CD4-positive, alpha-beta T cell (primary cell): Measurements from ENCODE around the gene KCNJ4. TPM values are rescaled to one million over a fixed set of nuclear protein-coding genes. Genes with fewer than 3 reads are reported as not detected.

Experiments used
- ATAC-seq: fragments of 200-7000 bp; cut with Tn5 transposase; one replicate; pipeline ENCODE4 v1.10.0; 2022; ENCODE audit warnings: mild to moderate bottlenecking; ENCODE audit not compliant: poor library complexity
- CTCF ChIA-PET: fragments of 350-600 bp; sonication (Branson Sonifier 250); formaldehyde crosslinking; loops from one replicate; lab custom pipeline; 2021; ENCODE audit warnings: antibody characterized with exemption, inconsistent platforms; lab: Charles Lee
- POLR2A ChIA-PET: fragments of 350-600 bp; sonication (Branson Sonifier 250); formaldehyde crosslinking; loops from one replicate; lab custom pipeline; 2021; ENCODE audit warnings: antibody characterized with exemption, inconsistent platforms; lab: Charles Lee
- DNase-seq, 14 experiments: peaks; one replicate each; pipeline ENCODE4 v3.0.0-alpha.2; 2013 to 2020; ENCODE audit warnings: mixed read lengths in 2 of 14
- H3K27ac ChIP-seq, 2 donors: one replicate each; pipeline versions ENCODE4 v1.5.1 to v1.7.0; 2013; ENCODE audit warnings: low read length in 2 of 2, low read depth in 1 of 2, mild to moderate bottlenecking in 1 of 2
- H3K27me3 ChIP-seq, 2 experiments: 1 replicate in 1 of 2; 2 replicates in 1 of 2; pipeline versions ENCODE4 v1.6.1 to v1.7.0; 2013; ENCODE audit warnings: low read length in 2 of 2, control low read depth in 1 of 2, mild to moderate bottlenecking in 1 of 2, moderate library complexity in 1 of 2; ENCODE audit not compliant: insufficient read depth in 2 of 2, control insufficient read depth in 1 of 2
- H3K36me3 ChIP-seq: one replicate; pipeline ENCODE4 v1.6.1; 2013; ENCODE audit warnings: low read length, control low read depth; ENCODE audit not compliant: insufficient read depth
- H3K4me1 ChIP-seq: one replicate; pipeline ENCODE4 v1.6.1; 2013; ENCODE audit warnings: low read length, control low read depth; ENCODE audit not compliant: insufficient read depth
- H3K4me3 ChIP-seq: one replicate; pipeline ENCODE4 v1.5.1; 2013; ENCODE audit warnings: mild to moderate bottlenecking, low read length, moderate library complexity
- H3K9me3 ChIP-seq, 2 experiments: 1 replicate in 1 of 2; 2 replicates in 1 of 2; pipeline versions ENCODE4 v1.6.1 to v1.7.0; 2013; ENCODE audit warnings: low read length in 2 of 2, mild to moderate bottlenecking in 2 of 2, control low read depth in 1 of 2, moderate library complexity in 1 of 2; ENCODE audit not compliant: control insufficient read depth in 1 of 2, insufficient read depth in 1 of 2
- H3K27ac Mint-ChIP-seq: one replicate; pipeline ENCODE4 v1.8.0; 2020; ENCODE audit warnings: mixed read lengths
- H3K27me3 Mint-ChIP-seq: one replicate; pipeline ENCODE4 v1.8.0; 2021; ENCODE audit warnings: mixed read lengths
- H3K36me3 Mint-ChIP-seq: one replicate; pipeline ENCODE4 v1.8.0; 2021; ENCODE audit warnings: low read depth, mixed read lengths
- H3K4me1 Mint-ChIP-seq: one replicate; pipeline ENCODE4 v1.8.0; 2021; ENCODE audit warnings: low read depth, mixed read lengths
- H3K4me3 Mint-ChIP-seq: one replicate; pipeline ENCODE4 v1.8.0; 2020; ENCODE audit warnings: mild to moderate bottlenecking, mixed read lengths
- H3K9me3 Mint-ChIP-seq: one replicate; pipeline ENCODE4 v1.8.0; 2020; ENCODE audit warnings: mixed read lengths
- CTCF ChIP-seq: fragments of 200-600 bp; IDR thresholded peaks from one replicate; pipeline ENCODE4 v1.8.0; 2022; ENCODE audit warnings: antibody characterized with exemption, mild to moderate bottlenecking
- intact Hi-C, 2 experiments: fragments of 100-400 bp; cut with DNase I in 1 of 2; cut with micrococcal nuclease in 1 of 2; formaldehyde crosslinking; loops; one replicate each; pipeline versions ENCODE4 v1.15.1 to v1.9.0; 2023 to 2025; cut with DNase I, micrococcal nuclease
- total RNA-seq, 174 experiments: library from RNA in 2 of 174; stranded (reverse) in 2 of 174; gene quantifications; one replicate each; pipeline ENCODE4 v1.2.3 and lab custom pipeline; 2021 to 2026

Gene KCNJ4
- total RNA-seq, 2 experiments from 2014 or later, result not detected

GRCh38 chr22:38416621-38417251, 38.3 kb downstream of the KCNJ4 start:
- ATAC-seq (no peak), DNase-seq (no peak)
- Mint-ChIP-seq H3K36me3 (no peaks in the 10 kb centered on the region), H3K27me3 (no peaks in the 10 kb centered on the region), H3K4me3 (no peak overlapping the region), H3K27ac (no peak overlapping the region), H3K4me1 (no peaks in the 10 kb centered on the region), H3K9me3 (no peaks in the 10 kb centered on the region)
- no peaks in the 10 kb centered on the region for H3K36me3 ChIP-seq
- H3K9me3 ChIP-seq, result no peaks in the 10 kb centered on the region
- POLR2A ChIA-PET, result no interaction called here
- H3K4me1 ChIP-seq, result peaks cover 10% of the 10 kb centered on the region
- no peaks in the 10 kb centered on the region for H3K27me3 ChIP-seq
- H3K4me3 ChIP-seq, result no peak overlapping the region
- H3K27ac ChIP-seq, result no peak overlapping the region
- no peak for TF ChIP-seq CTCF
- intact Hi-C loops, result no loop called here
- CTCF ChIA-PET, result no interaction called here

- Histone ChIP-seq H3K27ac (no peak overlapping the region), H3K9me3 (no peaks in the 10 kb centered on the region), H3K27me3 (no peaks in the 10 kb centered on the region), H3K36me3 (no peaks in the 10 kb centered on the region), H3K4me1 (peaks cover 10% of the 10 kb centered on the region), H3K4me3 (no peak overlapping the region)
- intact Hi-C loops, result no loop called here
- Mint-ChIP-seq H3K27me3 (peaks cover 4% of the 10 kb centered on the region), H3K4me1 (no peaks in the 10 kb centered on the region), H3K36me3 (no peaks in the 10 kb centered on the region), H3K27ac (no peak overlapping the region), H3K9me3 (no peaks in the 10 kb centered on the region), H3K4me3 (no peak overlapping the region)
- no peak for TF ChIP-seq CTCF
- DNase-seq, result peak in 2 of 14 experiments; percentile 7 to 30
- ATAC-seq, result no peak
- ChIA-PET POLR2A (no interaction called here), CTCF (no interaction called here)
Measured at GRCh38 chr22:38415561-38416321, 39.3 kb downstream of the KCNJ4 start.

- H3K9me3 Mint-ChIP-seq, result no peaks in the 10 kb centered on the region
- no peak overlapping the region for H3K27ac Mint-ChIP-seq
- H3K4me3 Mint-ChIP-seq, result no peak overlapping the region
- no peak overlapping the region for H3K27ac ChIP-seq
- TF ChIP-seq CTCF, result no peak
- no peaks in the 10 kb centered on the region for H3K36me3 Mint-ChIP-seq
- no peaks in the 10 kb centered on the region for H3K27me3 ChIP-seq
- DNase-seq (peak in 1 of 14 experiments; percentile 2), ATAC-seq (no peak)
- peaks cover 10% of the 10 kb centered on the region for H3K4me1 ChIP-seq
- ChIA-PET CTCF (no interaction called here), POLR2A (no interaction called here)
- H3K9me3 ChIP-seq, result peaks cover 0 to 6% of the 10 kb centered on the region in 2 experiments
- peaks cover 6% of the 10 kb centered on the region for H3K27me3 Mint-ChIP-seq
- no peaks in the 10 kb centered on the region for H3K4me1 Mint-ChIP-seq
- H3K4me3 ChIP-seq, result no peak overlapping the region
- intact Hi-C loops, result no loop called here
- no peaks in the 10 kb centered on the region for H3K36me3 ChIP-seq
Measured at GRCh38 chr22:38415046-38415445, 40.0 kb downstream of the KCNJ4 start.
